ENCODE results near the gene CNKSR1.

The CNKSR1 gene

GRCh38 chr1:26160527-26161414 is 16.5 kb upstream of the CNKSR1 start:
- DNase-seq (ENCODE audit: low read depth) = no peak
- in situ Hi-C loops (cut with HindIII; ENCODE audit: low sequenced_read_pairs) = no loop called here

GRCh38 chr1:26161415-26162219 is 15.7 kb upstream of the CNKSR1 start:
- no peak for DNase-seq (ENCODE audit: low read depth)

More at GRCh38 chr1:26160527-26161414, 16.5 kb upstream of the CNKSR1 start:
- peak overlapping the region; percentile 36 for H3K4me3 ChIP-seq (ENCODE audit: low read depth, low read length)
- no peak for TF ChIP-seq CTCF (IDR thresholded peaks at IDR 0.05; ENCODE audit: low read depth, low read length, missing control alignments)

GRCh38 chr1:26162220-26162709 is 15.0 kb upstream of the CNKSR1 start:
- DNase-seq (ENCODE audit: low read depth) = no peak
- H3K4me3 ChIP-seq (ENCODE audit: low read depth, low read length) = peak overlapping the region; percentile 36
- no peak for TF ChIP-seq CTCF (IDR thresholded peaks at IDR 0.05; ENCODE audit: low read depth, low read length, missing control alignments)
- in situ Hi-C loops (cut with HindIII; ENCODE audit: low sequenced_read_pairs) = no loop called here

More at GRCh38 chr1:26161415-26162219, 15.7 kb upstream of the CNKSR1 start:
- H3K4me3 ChIP-seq (ENCODE audit: low read depth, low read length) = peak overlapping the region; percentile 36
- no peak for TF ChIP-seq CTCF (IDR thresholded peaks at IDR 0.05; ENCODE audit: low read depth, low read length, missing control alignments)
- in situ Hi-C loops (cut with HindIII; ENCODE audit: low sequenced_read_pairs) = no loop called here

- peak overlapping the region; percentile 28 for H3K4me3 ChIP-seq (ENCODE audit: low read depth, low read length)
- in situ Hi-C loops (cut with HindIII; ENCODE audit: low sequenced_read_pairs) = no loop called here
- TF ChIP-seq CTCF (IDR thresholded peaks at IDR 0.05; ENCODE audit: low read depth, low read length, missing control alignments) = no peak
- no peak for DNase-seq (ENCODE audit: low read depth)
These were observed 13.6 kb upstream of the CNKSR1 start for GRCh38 chr1:26163684-26164035.

GRCh38 chr1:26164036-26164860 is 13.0 kb upstream of the CNKSR1 start:
- TF ChIP-seq CTCF (IDR thresholded peaks at IDR 0.05; ENCODE audit: low read depth, low read length, missing control alignments) = peak; percentile 27
- peak overlapping the region; percentile 28 for H3K4me3 ChIP-seq (ENCODE audit: low read depth, low read length)
- in situ Hi-C loops (cut with HindIII; ENCODE audit: low sequenced_read_pairs) = no loop called here
- DNase-seq (ENCODE audit: low read depth) = no peak

Data from astrocyte of the cerebellum (primary cell).